Gastroesophageal sphincter (tissue), 4 donors: ENCODE data around the gene NUDT17. TPM values are rescaled to one million over a fixed set of nuclear protein-coding genes. Genes with fewer than 3 reads are reported as not detected.

ENCODE experiments used
- ATAC-seq: fragments of 150-250 bp; one replicate; pipeline ENCODE4 v1.9.1; 2016; ENCODE audit warnings: mild to moderate bottlenecking, moderate library complexity
- H3K27ac ChIP-seq, 4 donors: fragments of 200-600 bp; sonication (generic) in 3 of 4; 1 replicate in 3 of 4; 2 replicates in 1 of 4; pipeline ENCODE4 v1.5.1; 2016 to 2019
- H3K27me3 ChIP-seq: fragments of 200-600 bp; sonication (generic); one replicate; pipeline ENCODE4 v1.5.1; 2019
- H3K36me3 ChIP-seq, 2 donors: fragments of 200-600 bp; sonication (generic); one replicate each; pipeline ENCODE4 v1.5.1; 2019; ENCODE audit warnings: control low read depth in 1 of 2
- H3K4me1 ChIP-seq, 3 donors: fragments of 200-600 bp; sonication (generic); 1 replicate in 2 of 3; 2 replicates in 1 of 3; pipeline ENCODE4 v1.5.1; 2016 to 2019; ENCODE audit warnings: control low read depth in 2 of 3
- H3K4me3 ChIP-seq, 2 donors: fragments of 200-600 bp; sonication (generic); one replicate each; pipeline ENCODE4 v1.5.1; 2019; ENCODE audit warnings: mild to moderate bottlenecking in 1 of 2, moderate library complexity in 1 of 2
- H3K9me3 ChIP-seq, 3 donors: fragments of 200-600 bp; sonication (generic); one replicate each; pipeline ENCODE4 v1.5.1; 2017 to 2019; ENCODE audit warnings: control low read depth in 2 of 3
- CTCF ChIP-seq, 4 experiments: fragments of 200-600 bp in 2 of 4; fragments of 450-650 bp in 2 of 4; sonication (generic) in 1 of 4; IDR thresholded peaks; one replicate each; pipeline ENCODE4 v1.5.1; 2017 to 2019; ENCODE audit warnings: antibody characterized with exemption in 4 of 4, mild to moderate bottlenecking in 2 of 4, moderate library complexity in 2 of 4
- EP300 ChIP-seq: sonication (generic); formaldehyde crosslinking; IDR thresholded peaks from one replicate; pipeline ENCODE4 v1.6.1; 2017; ENCODE audit warnings: antibody characterized with exemption, mild to moderate bottlenecking
- POLR2A ChIP-seq, 2 donors: fragments of 450-650 bp; IDR thresholded peaks; one replicate each; pipeline ENCODE4 v1.6.1; 2017; ENCODE audit warnings: antibody characterized with exemption in 2 of 2, mild to moderate bottlenecking in 2 of 2, moderate library complexity in 1 of 2
- POLR2AphosphoS5 ChIP-seq: sonication (generic); formaldehyde crosslinking; IDR thresholded peaks from one replicate; pipeline ENCODE4 v1.6.1; 2017; ENCODE audit warnings: antibody characterized with exemption
- WGBS, 2 donors: methylation state at CpG; one replicate each; pipeline ENCODE4 v1.1.5; 2018; ENCODE audit warnings: low coverage in 1 of 2; 5-methylcytosine and 5-hydroxymethylcytosine counted together
- total RNA-seq, 4 donors: library from RNA; depleted of rRNA; stranded (reverse); fragments of >200 nt; gene quantifications; one replicate each; pipeline ENCODE4 v1.1.0, GENCODE V29; 2016

NUDT17 gene
- total RNA-seq, 4 donors from 2014 or later: 0.40 to 3.5 (median 2.2) TPM

- no peaks in the 10 kb centered on the region for H3K27me3 ChIP-seq
- no peak for ATAC-seq
- H3K4me3 ChIP-seq: no peak overlapping the region
- WGBS, 2 donors: 62 to 79% methylated on average over 3 to 5 of the region's 5 CpGs
- no peak for TF ChIP-seq POLR2AphosphoS5
- TF ChIP-seq POLR2A (IDR thresholded peaks at IDR 0.05): no peak
- TF ChIP-seq CTCF (IDR thresholded peaks at IDR 0.05): no peak
- no peak for TF ChIP-seq EP300
- H3K27ac ChIP-seq: no peak overlapping the region
- H3K9me3 ChIP-seq: no peaks in the 10 kb centered on the region
- H3K4me1 ChIP-seq: peaks cover 7 to 35% (median 17%) of the 10 kb centered on the region in 3 donors
- H3K36me3 ChIP-seq: no peaks in the 10 kb centered on the region
These were observed 42.2 kb downstream of the NUDT17 start for GRCh38 chr1:145887631-145888030.

GRCh38 chr1:145889722-145890121 lies 44.3 kb downstream of the NUDT17 start:
- Histone ChIP-seq H3K27ac (no peak overlapping the region), H3K4me1 (peaks cover 7 to 42% (median 17%) of the 10 kb centered on the region in 3 donors), H3K4me3 (no peak overlapping the region), H3K36me3 (no peaks in the 10 kb centered on the region), H3K9me3 (no peaks in the 10 kb centered on the region), H3K27me3 (no peaks in the 10 kb centered on the region)
- 84 to 88% methylated on average over 3 of the region's 3 CpGs for WGBS, 2 donors
- no peak for ATAC-seq
- TF ChIP-seq CTCF (IDR thresholded peaks at IDR 0.05) (no peak), EP300 (no peak), POLR2AphosphoS5 (no peak), POLR2A (IDR thresholded peaks at IDR 0.05) (no peak)

GRCh38 chr1:145891143-145891542 lies 45.7 kb downstream of the NUDT17 start:
- Histone ChIP-seq H3K27me3 (no peaks in the 10 kb centered on the region), H3K36me3 (no peaks in the 10 kb centered on the region), H3K9me3 (no peaks in the 10 kb centered on the region), H3K4me1 (peaks cover 7 to 30% (median 14%) of the 10 kb centered on the region in 3 donors), H3K4me3 (no peak overlapping the region), H3K27ac (peak overlapping the region; percentile 68 to 91 (median 84))
- TF ChIP-seq POLR2AphosphoS5 (no peak), CTCF (IDR thresholded peaks at IDR 0.05) (no peak), EP300 (no peak), POLR2A (IDR thresholded peaks at IDR 0.05) (no peak)
- 40 to 43% methylated on average over 1 of the region's 1 CpG for WGBS, 2 donors
- ATAC-seq: no peak

GRCh38 chr1:145891587-145892485 lies 46.4 kb downstream of the NUDT17 start:
- peak; percentile 91 to 98 (median 94) for TF ChIP-seq CTCF (IDR thresholded peaks at IDR 0.05)
- no peak for TF ChIP-seq POLR2A (IDR thresholded peaks at IDR 0.05)
- peak; percentile 96 for ATAC-seq
- Histone ChIP-seq H3K4me3 (peak overlapping the region in 1 of 2 donors; percentile 5), H3K4me1 (peaks cover 7 to 25% (median 14%) of the 10 kb centered on the region in 3 donors), H3K27me3 (no peaks in the 10 kb centered on the region), H3K36me3 (no peaks in the 10 kb centered on the region), H3K27ac (peak overlapping the region; percentile 68 to 91 (median 84)), H3K9me3 (no peaks in the 10 kb centered on the region)
- 0% methylated on average over 2 to 4 of the region's 6 CpGs for WGBS, 2 donors
